ENCODE measurements around the gene A1BG. TPM values are rescaled to one million over a fixed set of nuclear protein-coding genes. Genes with fewer than 3 reads are reported as not detected.
"Not testable (repeated sequence)": the region's sequence is repeated elsewhere in the genome, so short reads cannot be mapped to it uniquely, and the experiment has no call there.

The A1BG gene
- total RNA-seq, 2 donors from 2014 or later = 16.0 to 21.7 TPM

GRCh38 chr19:58349590-58349989, 3.7 kb downstream of the A1BG start:
- Mint-ChIP-seq H3K27ac (no peak overlapping the region), H3K27me3 (no peaks in the 10 kb centered on the region), H3K36me3 (ENCODE audit: low read depth) (peaks cover 4% of the 10 kb centered on the region), H3K4me3 (peak overlapping the region; percentile 53), H3K4me1 (peaks cover 15% of the 10 kb centered on the region)
- DNase-seq (no peak), ATAC-seq (no peak)
- no peaks in the 10 kb centered on the region for H3K9me3 ChIP-seq (ENCODE audit: control insufficient read depth, low read length, poor library complexity, severe bottlenecking)

GRCh38 chr19:58348080-58348479, 5.2 kb downstream of the A1BG start:
- H3K4me3 Mint-ChIP-seq = peak overlapping the region; percentile 91
- not testable (repeated sequence) for H3K36me3 Mint-ChIP-seq (ENCODE audit: low read depth); DNase-seq; H3K27me3 Mint-ChIP-seq; H3K9me3 ChIP-seq (ENCODE audit: control insufficient read depth, low read length, poor library complexity, severe bottlenecking)
- H3K4me1 Mint-ChIP-seq = peaks cover 15% of the 10 kb centered on the region
- peak; percentile 12 for ATAC-seq
- H3K27ac Mint-ChIP-seq = peak overlapping the region; percentile 85

GRCh38 chr19:58346961-58347929, 6.0 kb downstream of the A1BG start:
- no peaks in the 10 kb centered on the region for H3K9me3 ChIP-seq (ENCODE audit: control insufficient read depth, low read length, poor library complexity, severe bottlenecking)
- peaks cover 6% of the 10 kb centered on the region for H3K36me3 Mint-ChIP-seq (ENCODE audit: low read depth)
- peak; percentile 56 to 63 (median 63) for DNase-seq
- H3K4me3 Mint-ChIP-seq = peak overlapping the region; percentile 91
- ATAC-seq = peak; percentile 94
- peaks cover 15% of the 10 kb centered on the region for H3K4me1 Mint-ChIP-seq
- peak overlapping the region; percentile 85 for H3K27ac Mint-ChIP-seq
- H3K27me3 Mint-ChIP-seq = no peaks in the 10 kb centered on the region

GRCh38 chr19:58345558-58345957, 7.7 kb downstream of the A1BG start:
- Mint-ChIP-seq H3K36me3 (ENCODE audit: low read depth) (peaks cover 10% of the 10 kb centered on the region), H3K4me3 (peak overlapping the region; percentile 91), H3K27ac (peak overlapping the region; percentile 39)

GRCh38 chr19:58338825-58339558, 14.3 kb downstream of the A1BG start:
- H3K9me3 ChIP-seq (ENCODE audit: control insufficient read depth, low read length, poor library complexity, severe bottlenecking) = no peaks in the 10 kb centered on the region
- Mint-ChIP-seq H3K36me3 (ENCODE audit: low read depth) (peaks cover 9% of the 10 kb centered on the region), H3K27me3 (no peaks in the 10 kb centered on the region), H3K27ac (no peak overlapping the region), H3K4me1 (peaks cover 4% of the 10 kb centered on the region), H3K4me3 (no peak overlapping the region)
- DNase-seq (no peak), ATAC-seq (no peak)

More at GRCh38 chr19:58345558-58345957, 7.7 kb downstream of the A1BG start:
- DNase-seq (no peak), ATAC-seq (no peak)
- no peaks in the 10 kb centered on the region for H3K9me3 ChIP-seq (ENCODE audit: control insufficient read depth, low read length, poor library complexity, severe bottlenecking)
- Mint-ChIP-seq H3K4me1 (peaks cover 15% of the 10 kb centered on the region), H3K27me3 (no peaks in the 10 kb centered on the region)

GRCh38 chr19:58338336-58338735, 15.0 kb downstream of the A1BG start:
- no peak for DNase-seq
- Mint-ChIP-seq H3K36me3 (ENCODE audit: low read depth) (peaks cover 9% of the 10 kb centered on the region), H3K27me3 (no peaks in the 10 kb centered on the region), H3K27ac (no peak overlapping the region), H3K4me1 (peaks cover 4% of the 10 kb centered on the region), H3K4me3 (no peak overlapping the region)
- ATAC-seq = no peak
- H3K9me3 ChIP-seq (ENCODE audit: control insufficient read depth, low read length, poor library complexity, severe bottlenecking) = no peaks in the 10 kb centered on the region

GRCh38 chr19:58336820-58337219, 16.5 kb downstream of the A1BG start:
- Mint-ChIP-seq H3K4me3 (no peak overlapping the region), H3K36me3 (ENCODE audit: low read depth) (peaks cover 7% of the 10 kb centered on the region), H3K27ac (no peak overlapping the region), H3K4me1 (peaks cover 5% of the 10 kb centered on the region), H3K27me3 (no peaks in the 10 kb centered on the region)
- no peak for DNase-seq
- H3K9me3 ChIP-seq (ENCODE audit: control insufficient read depth, low read length, poor library complexity, severe bottlenecking) = no peaks in the 10 kb centered on the region
- ATAC-seq = no peak

- peaks cover 5% of the 10 kb centered on the region for H3K36me3 Mint-ChIP-seq (ENCODE audit: low read depth)
- DNase-seq (no peak), ATAC-seq (no peak)
- no peaks in the 10 kb centered on the region for H3K9me3 ChIP-seq (ENCODE audit: control insufficient read depth, low read length, poor library complexity, severe bottlenecking)
- H3K27ac Mint-ChIP-seq = no peak overlapping the region
- no peaks in the 10 kb centered on the region for H3K27me3 Mint-ChIP-seq
- no peak overlapping the region for H3K4me3 Mint-ChIP-seq
- H3K4me1 Mint-ChIP-seq = peaks cover 5% of the 10 kb centered on the region
Observed at GRCh38 chr19:58336216-58336615, 17.1 kb downstream of the A1BG start.

- H3K4me1 Mint-ChIP-seq = peaks cover 8% of the 10 kb centered on the region
- H3K27me3 Mint-ChIP-seq = no peaks in the 10 kb centered on the region
Observed at GRCh38 chr19:58335630-58336029, 17.7 kb downstream of the A1BG start.

GRCh38 chr19:58334691-58335249, 18.5 kb downstream of the A1BG start:
- ATAC-seq = no peak
- Mint-ChIP-seq H3K36me3 (ENCODE audit: low read depth) (peaks cover under 1% of the 10 kb centered on the region), H3K4me3 (no peak overlapping the region), H3K4me1 (peaks cover 6% of the 10 kb centered on the region), H3K27ac (no peak overlapping the region), H3K27me3 (no peaks in the 10 kb centered on the region)
- no peak for DNase-seq
- H3K9me3 ChIP-seq (ENCODE audit: control insufficient read depth, low read length, poor library complexity, severe bottlenecking) = no peaks in the 10 kb centered on the region

More at GRCh38 chr19:58335630-58336029, 17.7 kb downstream of the A1BG start:
- ATAC-seq (no peak), DNase-seq (no peak)
- no peak overlapping the region for H3K4me3 Mint-ChIP-seq
- H3K9me3 ChIP-seq (ENCODE audit: control insufficient read depth, low read length, poor library complexity, severe bottlenecking) = no peaks in the 10 kb centered on the region
- no peak overlapping the region for H3K27ac Mint-ChIP-seq
- peaks cover 4% of the 10 kb centered on the region for H3K36me3 Mint-ChIP-seq (ENCODE audit: low read depth)

GRCh38 chr19:58332697-58333096, 20.6 kb downstream of the A1BG start:
- Mint-ChIP-seq H3K27ac (peak overlapping the region; percentile 29), H3K4me3 (no peak overlapping the region), H3K36me3 (ENCODE audit: low read depth) (no peaks in the 10 kb centered on the region), H3K27me3 (no peaks in the 10 kb centered on the region), H3K4me1 (peaks cover 5% of the 10 kb centered on the region)
- ATAC-seq = no peak
- no peaks in the 10 kb centered on the region for H3K9me3 ChIP-seq (ENCODE audit: control insufficient read depth, low read length, poor library complexity, severe bottlenecking)
- DNase-seq = no peak

GRCh38 chr19:58330458-58330857, 22.8 kb downstream of the A1BG start:
- ATAC-seq (no peak), DNase-seq (no peak)
- H3K27ac Mint-ChIP-seq = no peak overlapping the region
- no peaks in the 10 kb centered on the region for H3K9me3 ChIP-seq (ENCODE audit: control insufficient read depth, low read length, poor library complexity, severe bottlenecking)
- H3K4me1 Mint-ChIP-seq = peaks cover 5% of the 10 kb centered on the region
- no peaks in the 10 kb centered on the region for H3K36me3 Mint-ChIP-seq (ENCODE audit: low read depth)
- H3K27me3 Mint-ChIP-seq = no peaks in the 10 kb centered on the region
- no peak overlapping the region for H3K4me3 Mint-ChIP-seq

GRCh38 chr19:58328999-58329398, 24.3 kb downstream of the A1BG start:
- no peaks in the 10 kb centered on the region for H3K27me3 Mint-ChIP-seq

More at GRCh38 chr19:58328999-58329398, 24.3 kb downstream of the A1BG start:
- H3K4me1 Mint-ChIP-seq = peaks cover 5% of the 10 kb centered on the region
- no peaks in the 10 kb centered on the region for H3K36me3 Mint-ChIP-seq (ENCODE audit: low read depth)
- ATAC-seq (no peak), DNase-seq (no peak)
- no peaks in the 10 kb centered on the region for H3K9me3 ChIP-seq (ENCODE audit: control insufficient read depth, low read length, poor library complexity, severe bottlenecking)
- H3K27ac Mint-ChIP-seq = peak overlapping the region; percentile 49
- no peak overlapping the region for H3K4me3 Mint-ChIP-seq
